DND-41 (cell line): ENCODE data around the gene EMP2.

Experiments used
- ATAC-seq: fragments of 200-7000 bp; cut with Tn5 transposase; 3 replicates; pipeline ENCODE4 v1.9.1; 2021; ENCODE audit warnings: low read depth; ENCODE audit not compliant: insufficient read depth
- DNase-seq: peaks from one replicate; pipeline ENCODE4 v3.0.0-alpha.2; 2020
- H2AFZ ChIP-seq: 2 replicates; pipeline ENCODE4 v1.6.0; 2012; ENCODE audit warnings: low read depth, low read length
- H3K27ac ChIP-seq: 2 replicates; pipeline ENCODE4 v1.5.1; 2012; ENCODE audit warnings: low read length, inconsistent platforms
- H3K27me3 ChIP-seq: fragments of 200-600 bp; sonication (generic); 2 replicates; pipeline ENCODE4 v1.6.0; 2012; ENCODE audit warnings: low read length, mild to moderate bottlenecking, inconsistent platforms; ENCODE audit not compliant: insufficient read depth, poor library complexity
- H3K36me3 ChIP-seq: 2 replicates; pipeline ENCODE4 v1.5.1; 2012; ENCODE audit warnings: low read length, inconsistent platforms; ENCODE audit not compliant: insufficient read depth
- H3K4me1 ChIP-seq: 2 replicates; pipeline ENCODE4 v1.5.1; 2012; ENCODE audit warnings: mild to moderate bottlenecking, low read length; ENCODE audit not compliant: insufficient read depth
- H3K4me2 ChIP-seq: 2 replicates; pipeline ENCODE4 v1.6.0; 2012; ENCODE audit warnings: mild to moderate bottlenecking, moderate library complexity, low read length, inconsistent platforms; ENCODE audit not compliant: insufficient read depth
- H3K4me3 ChIP-seq, 2 experiments: fragments of 200-600 bp in 1 of 2; shearing (Covaris generic) in 1 of 2; 2 replicates each; pipeline ENCODE4 v1.5.1; 2012 to 2016; ENCODE audit warnings: inconsistent platforms in 2 of 2, low read length in 2 of 2, mild to moderate bottlenecking in 2 of 2, low read depth in 1 of 2, moderate library complexity in 1 of 2
- H3K79me2 ChIP-seq: 2 replicates; pipeline ENCODE4 v1.6.0; 2012; ENCODE audit warnings: low read length, inconsistent platforms; ENCODE audit not compliant: insufficient read depth
- H3K9ac ChIP-seq: 2 replicates; pipeline ENCODE4 v1.6.0; 2012; ENCODE audit warnings: low read depth, mild to moderate bottlenecking, inconsistent platforms, low read length, moderate library complexity
- H3K9me3 ChIP-seq: 2 replicates; pipeline ENCODE4 v1.5.1; 2012; ENCODE audit warnings: low read length, moderate library complexity, mild to moderate bottlenecking, inconsistent platforms; ENCODE audit not compliant: insufficient read depth, severe bottlenecking
- H4K20me1 ChIP-seq: 2 replicates; pipeline ENCODE4 v1.6.0; 2012; ENCODE audit warnings: low read length; ENCODE audit not compliant: insufficient read depth
- CTCF ChIP-seq: IDR thresholded peaks from 2 replicates; pipeline ENCODE4 v1.5.1; 2012; ENCODE audit warnings: borderline replicate concordance, low read length, moderate library complexity, mild to moderate bottlenecking; ENCODE audit not compliant: poor library complexity, severe bottlenecking; ENCODE audit errors: extremely low read depth
- EZH2 ChIP-seq: IDR thresholded peaks from 3 replicates; pipeline ENCODE4 v1.6.1; 2012; ENCODE audit warnings: borderline replicate concordance, low read depth, mild to moderate bottlenecking, moderate library complexity, low read length, inconsistent platforms; ENCODE audit not compliant: severe bottlenecking

Gene EMP2

GRCh38 chr16:10611825-10612342 is 31.5 kb upstream of the EMP2 start:
- 0 out of 2 replicates have a peak, but pooled peaks cover under 1% of the 10 kb centered on the region for H4K20me1 ChIP-seq
- no peaks in the 10 kb centered on the region for H3K4me1 ChIP-seq
- no peaks in the 10 kb centered on the region for H3K79me2 ChIP-seq
- no peaks in the 10 kb centered on the region for H3K36me3 ChIP-seq
- no peak overlapping the region for H3K4me3 ChIP-seq
- TF ChIP-seq CTCF (no peak), EZH2 (no peak)
- DNase-seq (no peak), ATAC-seq (no peak)
- no peak overlapping the region for H3K4me2 ChIP-seq
- H3K9ac ChIP-seq: no peak overlapping the region
- peaks cover 2% of the 10 kb centered on the region for H3K27me3 ChIP-seq
- no peak overlapping the region for H2AFZ ChIP-seq
- H3K9me3 ChIP-seq: no peaks in the 10 kb centered on the region
- no peak overlapping the region for H3K27ac ChIP-seq

- no peak for ATAC-seq
- H3K4me1 ChIP-seq: no peaks in the 10 kb centered on the region
Observed at GRCh38 chr16:10610499-10611184, 30.2 kb upstream of the EMP2 start.

GRCh38 chr16:10609402-10609774 is 29.0 kb upstream of the EMP2 start:
- Histone ChIP-seq H3K27me3 (peaks cover 2% of the 10 kb centered on the region), H3K9ac (no peak overlapping the region), H3K4me2 (no peak overlapping the region), H3K4me1 (no peaks in the 10 kb centered on the region), H3K79me2 (no peaks in the 10 kb centered on the region), H3K9me3 (no peaks in the 10 kb centered on the region), H2AFZ (no peak overlapping the region), H4K20me1 (0 out of 2 replicates have a peak, but pooled peaks cover 3% of the 10 kb centered on the region), H3K27ac (no peak overlapping the region), H3K4me3 (no peak overlapping the region), H3K36me3 (no peaks in the 10 kb centered on the region)
- DNase-seq (no peak), ATAC-seq (no peak)
- TF ChIP-seq CTCF (no peak), EZH2 (no peak)

More at GRCh38 chr16:10610499-10611184, 30.2 kb upstream of the EMP2 start:
- no peak overlapping the region for H3K4me3 ChIP-seq
- H3K9ac ChIP-seq: no peak overlapping the region
- no peak for TF ChIP-seq EZH2
- no peak for TF ChIP-seq CTCF
- no peak overlapping the region for H3K27ac ChIP-seq
- H3K79me2 ChIP-seq: no peaks in the 10 kb centered on the region
- 0 out of 2 replicates have a peak, but pooled peaks cover 3% of the 10 kb centered on the region for H4K20me1 ChIP-seq
- no peaks in the 10 kb centered on the region for H3K9me3 ChIP-seq
- H2AFZ ChIP-seq: no peak overlapping the region
- no peaks in the 10 kb centered on the region for H3K36me3 ChIP-seq
- no peak for DNase-seq
- no peak overlapping the region for H3K4me2 ChIP-seq
- H3K27me3 ChIP-seq: peaks cover 2% of the 10 kb centered on the region
